Osteocyte (in vitro differentiated cells): ENCODE data around the gene SECTM1. TPM values are rescaled to one million over a fixed set of nuclear protein-coding genes. Genes with fewer than 3 reads are reported as not detected.
A peak's percentile ranks its signal among the peaks of the same experiment; 100 is the strongest.
"Not testable (repeated sequence)": the region's sequence is repeated elsewhere in the genome, so short reads cannot be mapped to it uniquely, and the experiment has no call there.

Experiments used
- DNase-seq: peaks from one replicate; pipeline ENCODE4 v3.0.0; 2021; ENCODE audit warnings: mixed read lengths; ENCODE audit not compliant: unreplicated experiment; ENCODE audit errors: extremely low spot score
- H3K27ac Mint-ChIP-seq: one replicate; pipeline ENCODE4 v1.8.0; 2021; ENCODE audit warnings: mild to moderate bottlenecking, mixed read lengths; ENCODE audit not compliant: unreplicated experiment
- H3K27me3 Mint-ChIP-seq: one replicate; pipeline ENCODE4 v1.8.0; 2021; ENCODE audit warnings: mixed read lengths; ENCODE audit not compliant: unreplicated experiment
- H3K36me3 Mint-ChIP-seq: one replicate; pipeline ENCODE4 v1.8.0; 2021; ENCODE audit warnings: mixed read lengths; ENCODE audit not compliant: unreplicated experiment
- H3K4me1 Mint-ChIP-seq: one replicate; pipeline ENCODE4 v1.8.0; 2021; ENCODE audit warnings: mixed read lengths; ENCODE audit not compliant: unreplicated experiment
- H3K4me3 Mint-ChIP-seq: one replicate; pipeline ENCODE4 v1.8.0; 2021; ENCODE audit warnings: mild to moderate bottlenecking, moderate library complexity, mixed read lengths; ENCODE audit not compliant: unreplicated experiment
- H3K9me3 Mint-ChIP-seq: one replicate; pipeline ENCODE4 v1.8.0; 2021; ENCODE audit warnings: mixed read lengths; ENCODE audit not compliant: unreplicated experiment
- CTCF ChIP-seq: fragments of 200-600 bp; sonication (generic); IDR thresholded peaks from 2 replicates; pipeline ENCODE4 v1.5.0; 2021; ENCODE audit warnings: antibody characterized with exemption, mild to moderate bottlenecking, moderate library complexity
- total RNA-seq: library from RNA; stranded (reverse); gene quantifications from 2 replicates; pipeline ENCODE4 v1.2.1, GENCODE V29; 2021

Gene SECTM1
- total RNA-seq, 1 donor from 2014 or later: 24.1 TPM

GRCh38 chr17:82365606-82366295 lies 32.2 kb upstream of the SECTM1 start:
- DNase-seq: no peak

DNA sequence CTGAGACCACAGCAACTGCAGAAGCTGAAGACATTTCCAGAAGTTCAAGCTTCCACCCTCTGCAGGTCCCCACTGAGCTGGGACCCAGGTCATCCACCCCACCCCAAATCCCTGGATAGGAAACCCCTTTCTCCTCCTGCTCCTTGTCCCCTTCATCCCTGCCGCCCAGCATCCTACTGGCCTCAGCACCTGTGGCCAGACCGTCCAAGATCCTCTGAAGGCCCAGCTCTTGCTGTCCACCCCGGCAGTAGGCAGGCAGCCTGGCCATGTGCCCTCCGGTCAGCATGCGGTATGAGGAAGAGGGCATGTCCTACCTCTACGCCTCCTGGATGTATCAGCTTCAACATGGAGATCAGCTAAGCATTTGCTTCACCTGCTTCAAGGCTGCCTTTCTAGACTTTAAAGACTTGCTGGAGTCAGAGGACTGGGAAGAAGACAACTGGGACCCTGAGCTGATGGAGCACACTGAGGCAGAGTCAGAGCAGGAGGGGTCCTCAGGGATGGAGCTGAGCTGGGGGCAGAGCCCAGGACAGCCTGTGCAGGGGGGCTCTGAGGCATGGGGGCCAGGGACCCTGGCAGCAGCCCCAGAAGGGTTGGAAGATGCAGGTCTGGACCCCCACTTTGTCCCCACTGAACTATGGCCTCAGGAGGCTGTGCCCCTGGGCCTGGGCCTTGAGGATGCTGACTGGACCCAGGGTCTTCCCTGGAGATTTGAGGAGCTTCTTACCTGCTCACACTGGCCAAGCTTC lies 28.5 kb upstream of the SECTM1 start:
- Mint-ChIP-seq H3K9me3 (no peaks in the 10 kb centered on the region), H3K36me3 (no peaks in the 10 kb centered on the region), H3K27me3 (peaks cover 26% of the 10 kb centered on the region), H3K4me3 (no peak overlapping the region), H3K4me1 (peaks cover 4% of the 10 kb centered on the region), H3K27ac (no peak overlapping the region)
- TF ChIP-seq CTCF: no peak
- DNase-seq: no peak

More at GRCh38 chr17:82365606-82366295, 32.2 kb upstream of the SECTM1 start:
- Mint-ChIP-seq H3K4me3 (no peak overlapping the region), H3K36me3 (no peaks in the 10 kb centered on the region), H3K9me3 (no peaks in the 10 kb centered on the region), H3K27ac (no peak overlapping the region), H3K4me1 (peaks cover 7% of the 10 kb centered on the region), H3K27me3 (peaks cover 43% of the 10 kb centered on the region)
- no peak for TF ChIP-seq CTCF

DNA sequence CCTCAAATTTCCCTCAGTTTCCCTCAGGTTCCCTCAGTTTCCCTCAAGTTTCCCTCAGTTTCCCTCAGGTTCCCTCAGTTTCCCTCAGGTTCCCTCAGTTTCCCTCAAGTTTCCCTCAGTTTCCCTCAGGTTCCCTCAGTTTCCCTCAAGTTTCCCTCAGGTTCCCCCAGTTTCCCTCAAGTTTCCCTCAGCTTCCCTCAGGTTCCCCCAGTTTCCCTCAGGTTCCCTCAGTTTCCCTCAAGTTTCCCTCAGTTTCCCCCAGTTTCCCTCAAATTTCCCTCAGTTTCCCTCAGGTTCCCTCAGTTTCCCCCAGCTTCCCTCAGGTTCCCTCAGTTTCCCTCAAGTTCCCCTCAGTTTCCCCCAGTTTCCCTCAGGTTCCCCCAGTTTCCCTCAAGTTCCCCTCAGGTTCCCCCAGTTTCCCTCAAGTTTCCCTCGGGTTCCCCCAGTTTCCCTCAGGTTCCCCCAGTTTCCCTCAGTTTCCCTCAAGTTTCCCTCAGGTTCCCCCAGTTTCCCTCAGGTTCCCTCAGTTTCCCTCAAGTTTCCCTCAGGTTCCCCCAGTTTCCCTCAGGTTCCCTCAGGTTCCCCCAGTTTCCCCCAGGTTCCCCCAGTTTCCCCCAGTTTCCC lies 26.0 kb upstream of the SECTM1 start:
- not testable (repeated sequence) for H3K9me3 Mint-ChIP-seq, H3K27ac Mint-ChIP-seq, DNase-seq, H3K4me1 Mint-ChIP-seq, H3K36me3 Mint-ChIP-seq, H3K4me3 Mint-ChIP-seq
- peaks cover 19% of the 10 kb centered on the region for H3K27me3 Mint-ChIP-seq

DNA sequence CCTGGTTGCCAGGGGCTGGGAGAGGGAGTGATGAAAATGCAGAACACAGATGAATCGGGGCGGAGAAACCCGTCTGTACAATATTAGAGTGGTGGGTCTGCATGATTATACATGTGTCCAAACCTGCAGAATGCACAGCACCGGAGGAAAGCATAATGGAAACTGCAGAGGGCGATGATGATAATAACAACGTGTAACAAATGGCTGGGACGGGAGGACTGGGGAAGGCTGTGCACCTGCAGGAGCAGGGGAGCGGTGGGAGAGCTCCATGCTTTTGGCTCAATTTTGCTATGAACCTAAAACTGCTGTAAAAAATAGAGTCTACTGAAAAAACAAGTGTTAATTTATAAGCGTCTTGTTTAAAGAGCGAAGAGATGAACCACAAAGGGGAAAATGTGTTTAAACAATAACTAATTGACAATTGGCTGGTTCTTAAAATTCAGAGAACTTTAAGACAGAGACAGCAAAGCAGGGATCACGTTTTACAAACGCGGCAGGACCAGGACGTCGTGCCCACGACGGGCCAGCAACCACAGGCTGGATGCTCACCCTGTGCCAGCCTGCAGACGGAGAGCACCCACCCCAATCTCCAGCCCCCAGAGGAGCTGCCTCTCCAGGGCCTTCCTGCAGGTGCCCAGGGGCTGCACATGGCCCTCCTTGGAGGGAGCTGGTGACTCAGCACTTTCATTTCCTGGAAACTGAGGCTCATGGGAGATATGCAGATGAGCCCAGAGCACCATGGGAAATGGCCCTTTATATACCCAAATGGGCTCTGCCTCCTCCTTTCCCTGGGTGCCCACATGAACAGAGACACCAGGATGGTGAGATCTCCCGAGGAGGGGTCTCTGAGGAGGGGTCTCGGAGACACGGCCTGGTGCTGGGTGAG lies 25.1 kb upstream of the SECTM1 start, which contains the start of gene TEX19:
TEX19 (plus strand) TSS at position 783 of the 886 bp plus-strand sequence. CDS start 2,904 bp downstream, outside the sequence.
- H3K4me3 Mint-ChIP-seq: no peak within 1 kb of the TSS
- peaks cover 19% of the 10 kb centered on the region for H3K27me3 Mint-ChIP-seq
- peaks cover 4% of the 10 kb centered on the region for H3K4me1 Mint-ChIP-seq
- TF ChIP-seq CTCF: peak; percentile 14
- no peaks in the 10 kb centered on the region for H3K36me3 Mint-ChIP-seq
- H3K27ac Mint-ChIP-seq: no peak within 1 kb of the TSS
- DNase-seq: no peak
- H3K9me3 Mint-ChIP-seq: no peaks in the 10 kb centered on the region

GRCh38 chr17:82357394-82357793 lies 23.8 kb upstream of the SECTM1 start:
- TF ChIP-seq CTCF: no peak

More at GRCh38 chr17:82357394-82357793, 23.8 kb upstream of the SECTM1 start:
- H3K27me3 Mint-ChIP-seq: peaks cover 19% of the 10 kb centered on the region
- H3K36me3 Mint-ChIP-seq: no peaks in the 10 kb centered on the region
- peaks cover 4% of the 10 kb centered on the region for H3K4me1 Mint-ChIP-seq
- no peak for DNase-seq
- H3K27ac Mint-ChIP-seq: no peak overlapping the region
- H3K9me3 Mint-ChIP-seq: no peaks in the 10 kb centered on the region
- H3K4me3 Mint-ChIP-seq: no peak overlapping the region
